ENCODE measurements around the gene CDH23. TPM values are rescaled to one million over a fixed set of nuclear protein-coding genes. Genes with fewer than 3 reads are reported as not detected.

CDH23 gene
- total RNA-seq, 4 donors from 2014 or later = 14.4 to 29.6 (median 19.7) TPM

DNA sequence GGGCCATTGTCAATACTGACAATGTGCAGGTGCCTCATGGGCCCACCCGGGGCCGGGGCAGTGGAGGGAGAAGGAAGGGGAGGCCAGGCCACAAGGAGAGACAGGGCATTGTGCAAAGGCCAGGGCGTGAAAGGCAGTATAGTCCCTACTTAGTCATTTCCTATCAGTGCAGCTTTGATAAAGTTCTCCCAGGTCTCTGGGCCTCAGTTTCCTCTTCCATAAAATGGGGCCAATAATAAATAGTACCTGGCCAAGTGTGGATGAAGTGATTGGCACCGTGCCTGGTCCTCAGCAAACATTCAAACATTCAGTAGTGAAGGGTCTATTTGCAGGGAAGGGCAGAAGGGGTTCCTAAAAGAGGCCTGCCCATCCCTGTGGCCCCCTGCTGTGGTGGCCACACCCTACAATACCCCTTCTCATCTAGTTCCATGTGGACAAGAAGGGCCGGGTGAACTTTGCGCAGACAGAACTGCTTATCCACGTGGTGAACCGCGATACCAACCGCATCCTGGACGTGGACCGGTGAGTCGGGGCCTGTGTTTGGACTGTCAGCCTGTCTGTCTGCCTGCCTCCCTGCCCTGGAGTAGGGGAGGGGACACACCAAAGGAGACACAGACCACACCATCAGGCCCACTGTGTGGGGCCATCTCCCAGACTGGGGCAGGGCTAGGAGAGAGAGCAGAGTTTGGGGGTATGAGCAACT lies 413.5 kb downstream of the CDH23 start:
- Histone ChIP-seq H3K27me3 (no peaks in the 10 kb centered on the region), H3K36me3 (peaks cover 5 to 11% (median 8%) of the 10 kb centered on the region in 4 donors), H3K4me3 (no peak overlapping the region), H3K9me3 (no peaks in the 10 kb centered on the region), H3K4me1 (peaks cover 15 to 35% (median 25%) of the 10 kb centered on the region in 4 donors), H3K27ac (replicated peaks in 1 of 4) (no peak overlapping the region)
- no peak for TF ChIP-seq CTCF (IDR thresholded peaks at IDR 0.05)
- no peak for TF ChIP-seq POLR2A (IDR thresholded peaks at IDR 0.05; ENCODE audit: low read depth)
- no peak for TF ChIP-seq POLR2AphosphoS5 (IDR thresholded peaks at IDR 0.05)
- no peak for TF ChIP-seq EP300 (IDR thresholded peaks at IDR 0.05)
- no peak for DNase-seq (ENCODE audit: extremely low spot score)
- 85% methylated on average over 13 of the region's 13 CpGs for whole genome bisulfite sequencing
- intact Hi-C loops (cut with DNase I) = loop anchor here (5.0 to 10.0 kb wide), 3 partner anchors 245 to 495 kb away; partner anchors contain the start of genes CDH23 and SLC29A3

DNA sequence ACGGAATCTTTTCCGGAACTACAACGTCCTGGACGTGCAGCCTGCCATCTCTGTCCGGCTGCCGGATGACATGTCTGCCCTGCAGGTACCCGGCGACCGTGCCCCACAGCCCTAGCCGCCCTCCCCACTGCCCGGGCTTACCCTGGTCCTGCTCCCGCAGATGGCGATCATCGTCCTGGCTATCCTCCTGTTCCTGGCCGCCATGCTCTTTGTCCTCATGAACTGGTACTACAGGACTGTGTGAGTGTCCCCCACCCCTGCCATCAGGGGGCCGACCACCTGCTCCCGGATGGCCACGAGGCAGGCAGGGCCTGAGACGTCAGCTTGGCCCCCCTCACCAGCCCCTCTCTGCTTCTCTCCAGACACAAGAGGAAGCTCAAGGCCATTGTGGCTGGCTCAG lies 414.6 kb downstream of the CDH23 start:
- Histone ChIP-seq H3K4me1 (peaks cover 15 to 31% (median 23%) of the 10 kb centered on the region in 4 donors), H3K27me3 (no peaks in the 10 kb centered on the region), H3K36me3 (peaks cover 11 to 22% (median 20%) of the 10 kb centered on the region in 4 donors), H3K9me3 (no peaks in the 10 kb centered on the region), H3K4me3 (no peak overlapping the region), H3K27ac (replicated peaks in 1 of 4) (no peak overlapping the region)
- TF ChIP-seq POLR2AphosphoS5 (IDR thresholded peaks at IDR 0.05) (no peak), CTCF (IDR thresholded peaks at IDR 0.05) (no peak), POLR2A (IDR thresholded peaks at IDR 0.05; ENCODE audit: low read depth) (no peak), EP300 (IDR thresholded peaks at IDR 0.05) (no peak)
- 83% methylated on average over 17 of the region's 19 CpGs for WGBS
- DNase-seq (ENCODE audit: extremely low spot score) = no peak
- intact Hi-C loops (cut with DNase I) = loop anchor here (5.0 to 10.0 kb wide), 3 partner anchors 247 to 497 kb away; partner anchors contain the start of genes CDH23 and SLC29A3

- intact Hi-C loops (cut with DNase I) = loop anchor here (5.0 to 10.0 kb wide), 3 partner anchors 247 to 497 kb away; partner anchors contain the start of genes CDH23 and SLC29A3
- Histone ChIP-seq H3K36me3 (peaks cover 17 to 32% (median 29%) of the 10 kb centered on the region in 4 donors), H3K27me3 (no peaks in the 10 kb centered on the region), H3K4me1 (peaks cover 21 to 41% (median 31%) of the 10 kb centered on the region in 4 donors), H3K9me3 (no peaks in the 10 kb centered on the region), H3K4me3 (no peak overlapping the region), H3K27ac (replicated peaks in 1 of 4) (no peak overlapping the region)
- DNase-seq (ENCODE audit: extremely low spot score) = no peak
- TF ChIP-seq POLR2A (IDR thresholded peaks at IDR 0.05; ENCODE audit: low read depth) (no peak), EP300 (IDR thresholded peaks at IDR 0.05) (no peak), CTCF (IDR thresholded peaks at IDR 0.05) (peak; percentile 73 to 95 (median 85)), POLR2AphosphoS5 (IDR thresholded peaks at IDR 0.05) (no peak)
- 48% methylated on average over 10 of the region's 22 CpGs for WGBS
These were observed 415.5 kb downstream of the CDH23 start for GRCh38 chr10:71812016-71812912.

GRCh38 chr10:71812913-71813590 lies 416.3 kb downstream of the CDH23 start:
- H3K27ac ChIP-seq (replicated peaks in 1 of 4) = no peak overlapping the region
- WGBS = 84% methylated on average over 4 of the region's 11 CpGs

More at GRCh38 chr10:71812913-71813590, 416.3 kb downstream of the CDH23 start:
- Histone ChIP-seq H3K27me3 (no peaks in the 10 kb centered on the region), H3K4me3 (no peak overlapping the region), H3K36me3 (peaks cover 23 to 39% (median 37%) of the 10 kb centered on the region in 4 donors), H3K9me3 (no peaks in the 10 kb centered on the region), H3K4me1 (peaks cover 28 to 48% (median 39%) of the 10 kb centered on the region in 4 donors)
- DNase-seq (ENCODE audit: extremely low spot score) = no peak
- TF ChIP-seq POLR2AphosphoS5 (IDR thresholded peaks at IDR 0.05) = no peak
- TF ChIP-seq POLR2A (IDR thresholded peaks at IDR 0.05; ENCODE audit: low read depth) = no peak
- no peak for TF ChIP-seq EP300 (IDR thresholded peaks at IDR 0.05)
- intact Hi-C loops (cut with DNase I) = loop anchor here (5.0 to 10.0 kb wide), 3 partner anchors 248 to 498 kb away; partner anchors contain the start of genes CDH23 and SLC29A3
